Measurements from ENCODE around the gene YTHDF2. TPM values are rescaled to one million over a fixed set of nuclear protein-coding genes. Genes with fewer than 3 reads are reported as not detected.

Gene YTHDF2
- total RNA-seq, 1 experiment from 2014 or later = 90.6 TPM

GRCh38 chr1:28801461-28801860 lies 64.7 kb downstream of the YTHDF2 start (continued):
- TF ChIP-seq EZH2 (IDR thresholded peaks at IDR 0.05) = no peak
- no peak for TF ChIP-seq EGR1 (IDR thresholded peaks at IDR 0.05; ENCODE audit: low read depth)

- RAD21 ChIA-PET (ENCODE audit: low non-redundant PET in 1 of 2, low total read pairs in 2 of 2, uncharacterized antibody in 2 of 2, unreplicated experiment in 2 of 2) = no interaction called here
- Histone ChIP-seq H3K9me3 (ENCODE audit: control insufficient read depth in 1 of 2, insufficient read depth in 1 of 2, low read depth in 1 of 2, low read length in 2 of 2) (no peaks in the 10 kb centered on the region), H2AFZ (ENCODE audit: low read depth, low read length, poor library complexity, severe bottlenecking) (no peak overlapping the region), H3K36me3 (ENCODE audit: control insufficient read depth in 1 of 2, insufficient read depth in 2 of 2, low read length in 2 of 2) (no peaks in the 10 kb centered on the region), H3K4me2 (ENCODE audit: low read length) (no peak overlapping the region), H3K27me3 (ENCODE audit: insufficient read depth, low read length) (no peaks in the 10 kb centered on the region), H3K4me3 (replicated peaks in 1 of 2; ENCODE audit: low read depth in 1 of 2, low read length in 2 of 2) (no peak overlapping the region), H3K4me1 (ENCODE audit: control insufficient read depth in 1 of 2, insufficient read depth in 2 of 2, low read length in 2 of 2) (no peaks in the 10 kb centered on the region), H4K20me1 (ENCODE audit: insufficient read depth) (no peaks in the 10 kb centered on the region), H3K9ac (ENCODE audit: low read length) (no peak overlapping the region), H3K79me2 (ENCODE audit: insufficient read depth, low read length) (no peaks in the 10 kb centered on the region), H3K27ac (ENCODE audit: low read depth, low read length) (no peak overlapping the region), H3K9me2 (ENCODE audit: insufficient read depth) (no peaks in the 10 kb centered on the region)
- intact Hi-C loops (cut with micrococcal nuclease) = no loop called here
- TF ChIP-seq REST (IDR thresholded peaks at IDR 0.05; ENCODE audit: low read depth) (no peak), JUND (IDR thresholded peaks at IDR 0.05) (no peak), CBX3 (IDR thresholded peaks at IDR 0.05; ENCODE audit: low read depth) (no peak), MAX (IDR thresholded peaks at IDR 0.05) (no peak), SRF (IDR thresholded peaks at IDR 0.05; ENCODE audit: low read depth) (no peak), EGR1 (IDR thresholded peaks at IDR 0.05; ENCODE audit: low read depth) (no peak), FOSL1 (IDR thresholded peaks at IDR 0.05; ENCODE audit: low read depth) (no peak), CEBPB (IDR thresholded peaks at IDR 0.05; ENCODE audit: low read depth) (no peak), CTCF (IDR thresholded peaks at IDR 0.05 in 2 of 3, conservative IDR thresholded peaks at IDR 0.05 in 1 of 3; ENCODE audit: borderline replicate concordance in 1 of 3, insufficient read depth in 1 of 3, low read depth in 2 of 3, low read length in 2 of 3) (no peak), POLR2A (IDR thresholded peaks at IDR 0.05; ENCODE audit: borderline replicate concordance, extremely low read depth, insufficient read depth, insufficient read length) (no peak), SP1 (IDR thresholded peaks at IDR 0.05; ENCODE audit: low read depth) (no peak)
- POLR2A ChIA-PET = interaction anchor here (0.6 kb wide), 1 partner anchor 153 kb away, joined by 3 read pairs; no protein-coding TSS in a partner anchor
- DNase-seq (ENCODE audit: low read depth, low spot score) (no peak), ATAC-seq (no peak)
- CTCF ChIA-PET = interaction anchor here (0.6 kb wide), 1 partner anchor 11 kb away, joined by 3 read pairs; no protein-coding TSS in a partner anchor
- BruUV-seq (replicated peaks) = no TSS peak
Measured at GRCh38 chr1:28803051-28803450, 66.3 kb downstream of the YTHDF2 start.
